GM20000 (cell line): Measurements from ENCODE around the gene GOSR2.

Experiments used
- DNase-seq: peaks from one replicate; pipeline ENCODE4 v3.0.0; 2012; ENCODE audit warnings: low spot score
- TF ChIP-seq, protein P1 (sequence below): IDR thresholded peaks from 2 replicates; pipeline ENCODE4 v1.5.1; 2012; ENCODE audit warnings: mild to moderate bottlenecking, control low read depth; ENCODE audit errors: extremely low read depth, missing control alignments

Gene GOSR2

DNA sequence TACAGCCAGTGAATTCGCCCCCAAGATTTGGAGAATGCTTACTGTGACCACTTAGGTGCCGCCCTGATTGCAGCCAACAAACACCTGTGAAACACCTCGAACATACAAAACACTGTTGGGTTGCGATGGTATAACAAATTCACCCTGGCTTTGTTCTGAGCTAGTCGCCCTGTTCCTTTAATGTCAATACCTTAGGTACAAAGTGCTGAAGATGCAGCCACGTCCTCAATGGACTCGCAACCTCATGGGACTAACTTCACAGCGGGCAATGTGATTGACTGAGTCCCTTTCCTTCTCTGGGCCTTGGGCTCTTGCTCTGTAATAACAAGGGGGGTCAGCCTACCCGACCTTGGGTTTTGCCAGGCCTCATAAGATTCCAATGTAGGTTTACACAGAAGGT lies 28.9 kb upstream of the GOSR2 start:
- TF ChIP-seq, protein P1, sequence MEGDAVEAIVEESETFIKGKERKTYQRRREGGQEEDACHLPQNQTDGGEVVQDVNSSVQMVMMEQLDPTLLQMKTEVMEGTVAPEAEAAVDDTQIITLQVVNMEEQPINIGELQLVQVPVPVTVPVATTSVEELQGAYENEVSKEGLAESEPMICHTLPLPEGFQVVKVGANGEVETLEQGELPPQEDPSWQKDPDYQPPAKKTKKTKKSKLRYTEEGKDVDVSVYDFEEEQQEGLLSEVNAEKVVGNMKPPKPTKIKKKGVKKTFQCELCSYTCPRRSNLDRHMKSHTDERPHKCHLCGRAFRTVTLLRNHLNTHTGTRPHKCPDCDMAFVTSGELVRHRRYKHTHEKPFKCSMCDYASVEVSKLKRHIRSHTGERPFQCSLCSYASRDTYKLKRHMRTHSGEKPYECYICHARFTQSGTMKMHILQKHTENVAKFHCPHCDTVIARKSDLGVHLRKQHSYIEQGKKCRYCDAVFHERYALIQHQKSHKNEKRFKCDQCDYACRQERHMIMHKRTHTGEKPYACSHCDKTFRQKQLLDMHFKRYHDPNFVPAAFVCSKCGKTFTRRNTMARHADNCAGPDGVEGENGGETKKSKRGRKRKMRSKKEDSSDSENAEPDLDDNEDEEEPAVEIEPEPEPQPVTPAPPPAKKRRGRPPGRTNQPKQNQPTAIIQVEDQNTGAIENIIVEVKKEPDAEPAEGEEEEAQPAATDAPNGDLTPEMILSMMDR, result no peak
- DNase-seq, result no peak

DNA sequence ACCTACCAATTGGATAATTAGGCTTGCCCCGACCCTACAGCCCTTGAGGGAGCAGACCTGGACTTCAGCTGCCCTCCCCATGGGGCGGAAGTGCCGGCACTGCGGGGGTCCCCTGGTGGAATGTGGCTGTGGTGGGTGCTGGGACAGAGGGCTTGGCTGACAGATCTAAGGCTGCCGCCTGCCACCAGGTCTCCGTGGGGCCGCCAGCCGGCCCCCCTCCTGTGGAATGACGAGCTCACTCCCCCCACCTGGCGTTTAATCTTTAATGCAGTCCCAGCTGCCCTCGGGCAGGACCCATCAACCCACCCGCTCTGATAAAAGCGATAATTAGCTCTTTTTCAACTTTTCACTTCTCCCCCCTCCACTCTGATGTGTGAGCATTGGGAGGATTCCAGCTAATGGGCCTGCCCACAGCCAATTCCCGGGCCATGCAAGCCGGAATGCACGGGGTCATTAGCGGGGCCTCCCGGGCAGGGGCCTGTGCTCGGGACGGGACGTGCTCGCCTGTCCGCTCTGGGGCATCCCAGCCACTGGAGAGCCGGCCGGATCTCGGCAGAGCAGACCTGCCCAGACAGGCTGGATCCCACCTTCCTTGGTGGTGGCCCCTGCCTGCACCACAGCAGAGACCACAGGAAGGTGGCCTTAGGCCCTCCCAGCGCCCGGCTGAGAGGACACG lies 28.3 kb upstream of the GOSR2 start:
- no peak for DNase-seq
- TF ChIP-seq, protein P1, result no peak

DNA sequence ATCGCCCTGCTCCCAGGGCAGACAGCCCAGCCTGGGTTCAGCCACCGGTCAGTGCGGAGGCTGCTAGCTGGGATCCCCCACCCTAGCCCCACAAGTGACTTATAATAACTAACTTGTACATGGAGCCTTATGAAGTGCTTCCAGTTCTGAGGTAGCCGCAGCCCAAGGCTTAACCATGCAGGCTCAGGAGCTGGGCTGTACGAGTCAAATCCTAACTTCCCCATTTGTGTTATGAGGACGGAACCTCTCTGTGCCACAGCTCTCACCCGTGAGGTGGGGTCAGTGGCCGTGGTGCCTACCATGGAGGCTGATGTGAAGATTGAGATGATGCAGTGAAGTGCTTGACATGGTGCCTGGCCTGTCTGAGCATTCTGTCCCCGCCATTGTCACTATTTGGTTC lies 27.8 kb upstream of the GOSR2 start:
- DNase-seq, result no peak
- TF ChIP-seq, protein P1, result no peak

DNA sequence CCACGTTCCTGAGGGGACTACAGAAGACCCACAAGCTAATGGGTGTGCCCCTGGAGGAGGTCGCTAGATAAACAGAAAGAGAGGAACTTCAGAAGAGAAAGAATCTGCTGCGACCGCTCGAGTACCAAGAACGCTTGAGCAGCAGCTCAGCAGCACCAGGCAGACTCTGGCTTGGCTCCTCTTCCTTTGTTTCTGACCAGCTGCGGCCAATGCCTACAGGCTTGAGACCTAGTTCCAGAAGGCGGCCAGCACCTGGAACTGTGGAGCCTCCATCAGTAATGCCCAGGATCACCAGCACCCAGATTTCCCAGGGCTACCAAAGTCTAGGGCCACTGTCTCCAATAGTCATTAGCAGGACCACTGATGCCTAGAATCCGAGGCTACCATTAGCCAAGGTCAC lies 26.0 kb upstream of the GOSR2 start:
- DNase-seq, result no peak

DNA sequence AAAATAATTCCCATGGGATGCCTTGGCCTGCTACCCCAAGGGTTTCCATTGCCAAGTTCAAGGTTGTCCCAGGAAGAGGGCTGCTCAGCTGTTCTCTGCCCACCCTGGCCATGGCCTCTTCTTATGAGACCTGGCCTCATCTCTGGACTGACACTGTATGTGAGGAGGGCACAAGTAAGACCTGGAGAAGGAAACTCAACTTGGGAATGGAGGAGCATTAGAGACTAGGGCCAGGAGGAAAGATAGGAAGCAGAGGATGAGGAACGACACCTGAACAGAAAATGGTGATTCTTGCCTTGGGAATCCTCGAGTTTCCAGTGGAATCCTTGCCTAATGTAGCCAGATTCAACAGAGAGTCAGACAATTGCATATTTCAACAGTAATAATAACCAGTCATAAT lies 24.6 kb upstream of the GOSR2 start:
- DNase-seq, result no peak
- TF ChIP-seq, protein P1, result no peak

More for the DNA sequence above, 26.0 kb upstream of the GOSR2 start:
- TF ChIP-seq, protein P1, result no peak

GRCh38 chr17:46898860-46899259 lies 24.1 kb upstream of the GOSR2 start:
- TF ChIP-seq, protein P1, result no peak
- no peak for DNase-seq

GRCh38 chr17:46901291-46901690 lies 21.7 kb upstream of the GOSR2 start:
- no peak for DNase-seq
- TF ChIP-seq, protein P1, result no peak
